Esophagus mucosa (tissue), 1 donor: ENCODE results near the gene ENDOD1. TPM values are rescaled to one million over a fixed set of nuclear protein-coding genes. Genes with fewer than 3 reads are reported as not detected.
A peak's percentile ranks its signal among the peaks of the same experiment; 100 is the strongest.
"Not testable (repeated sequence)": the region's sequence is repeated elsewhere in the genome, so short reads cannot be mapped to it uniquely, and the experiment has no call there.

Source experiments
- ATAC-seq: fragments of 200-7000 bp; cut with Tn5 transposase; one replicate; pipeline ENCODE4 v1.9.1; 2020
- total RNA-seq: library from RNA; stranded (reverse); gene quantifications from one replicate; pipeline ENCODE4 v1.2.4, GENCODE V29; 2023
- donor health status: DM: yes; HTN: yes; CAD: no.

ENDOD1 gene
- total RNA-seq, 1 donor from 2014 or later, result 28.3 TPM

- ATAC-seq, result no peak
Observed at GRCh38 chr11:95104856-95105255, 15.2 kb downstream of the ENDOD1 start.

GRCh38 chr11:95108159-95108611 is 18.5 kb downstream of the ENDOD1 start:
- peak; percentile 97 for ATAC-seq

GRCh38 chr11:95108671-95109551 is 19.3 kb downstream of the ENDOD1 start:
- peak; percentile 7 for ATAC-seq

- not testable (repeated sequence) for ATAC-seq
Observed at GRCh38 chr11:95111471-95111870, 21.8 kb downstream of the ENDOD1 start.

- no peak for ATAC-seq
Observed at GRCh38 chr11:95111923-95112540, 22.4 kb downstream of the ENDOD1 start.

GRCh38 chr11:95115597-95115996 is 26.0 kb downstream of the ENDOD1 start:
- no peak for ATAC-seq

- peak; percentile 93 for ATAC-seq
Observed at GRCh38 chr11:95119361-95120060, 29.9 kb downstream of the ENDOD1 start.

- ATAC-seq, result no peak
Observed at GRCh38 chr11:95121698-95122097, 32.1 kb downstream of the ENDOD1 start.

- no peak for ATAC-seq
Observed at GRCh38 chr11:95123556-95123955, 33.9 kb downstream of the ENDOD1 start.

- no peak for ATAC-seq
Observed at GRCh38 chr11:95128602-95129001, 39.0 kb downstream of the ENDOD1 start.

- no peak for ATAC-seq
Observed at GRCh38 chr11:95132956-95133355, 43.3 kb downstream of the ENDOD1 start.

GRCh38 chr11:95134491-95134890 is 44.8 kb downstream of the ENDOD1 start:
- peak; percentile 100 for ATAC-seq

GRCh38 chr11:95135155-95135554 is 45.5 kb downstream of the ENDOD1 start:
- no peak for ATAC-seq

GRCh38 chr11:95135880-95136279 is 46.2 kb downstream of the ENDOD1 start:
- no peak for ATAC-seq

GRCh38 chr11:95136747-95137146 is 47.1 kb downstream of the ENDOD1 start:
- not testable (repeated sequence) for ATAC-seq

GRCh38 chr11:95137299-95137698 is 47.7 kb downstream of the ENDOD1 start:
- ATAC-seq, result no peak

GRCh38 chr11:95138448-95138847 is 48.8 kb downstream of the ENDOD1 start:
- no peak for ATAC-seq

GRCh38 chr11:95140397-95141033 is 50.9 kb downstream of the ENDOD1 start:
- ATAC-seq, result no peak

- ATAC-seq, result no peak
Observed at GRCh38 chr11:95142431-95142830, 52.8 kb downstream of the ENDOD1 start.

- peak; percentile 52 for ATAC-seq
Observed at GRCh38 chr11:95143106-95143681, 53.5 kb downstream of the ENDOD1 start.

- ATAC-seq, result no peak
Observed at GRCh38 chr11:95144313-95145235, 54.9 kb downstream of the ENDOD1 start.
